ENCODE measurements around the gene SLC9A9.

Gene SLC9A9

GRCh38 chr3:143357700-143358099 lies 490.6 kb downstream of the SLC9A9 start:
- no peak overlapping the region for H3K9ac ChIP-seq (ENCODE audit: low read depth, low read length)
- no peak overlapping the region for H3K27ac ChIP-seq (ENCODE audit: low read length)
- no peaks in the 10 kb centered on the region for H4K20me1 ChIP-seq (ENCODE audit: insufficient read depth, low read length)
- no peaks in the 10 kb centered on the region for H3K36me3 ChIP-seq (ENCODE audit: insufficient read depth, low read length)
- H3K9me3 ChIP-seq (ENCODE audit: insufficient read depth, low read length, severe bottlenecking), result no peaks in the 10 kb centered on the region
- H2AFZ ChIP-seq (ENCODE audit: low read depth, low read length), result no peak overlapping the region
- H3K4me2 ChIP-seq (ENCODE audit: insufficient read depth, low read length), result no peak overlapping the region
- H3K4me3 ChIP-seq (ENCODE audit: low read depth in 1 of 2, low read length in 2 of 2), result no peak overlapping the region
- H3K79me2 ChIP-seq (ENCODE audit: insufficient read depth, low read length), result peaks cover 2% of the 10 kb centered on the region; the same call in 1 of the 2 replicates
- no peaks in the 10 kb centered on the region for H3K27me3 ChIP-seq (ENCODE audit: insufficient read depth, low read length, poor library complexity)
- ATAC-seq (ENCODE audit: insufficient read depth, low read depth) (no peak), DNase-seq (no peak)
- peaks cover 53% of the 10 kb centered on the region for H3K4me1 ChIP-seq (ENCODE audit: insufficient read depth, low read length)
- TF ChIP-seq EZH2 (IDR thresholded peaks at IDR 0.05; ENCODE audit: borderline replicate concordance, low read depth, low read length, severe bottlenecking) (no peak), CTCF (IDR thresholded peaks at IDR 0.05; ENCODE audit: borderline replicate concordance, extremely low read depth, low read length, poor library complexity, severe bottlenecking) (no peak)

- Histone ChIP-seq H3K36me3 (ENCODE audit: insufficient read depth, low read length) (no peaks in the 10 kb centered on the region), H3K4me1 (ENCODE audit: insufficient read depth, low read length) (peaks cover 53% of the 10 kb centered on the region), H2AFZ (ENCODE audit: low read depth, low read length) (no peak overlapping the region), H4K20me1 (ENCODE audit: insufficient read depth, low read length) (no peaks in the 10 kb centered on the region), H3K27me3 (ENCODE audit: insufficient read depth, low read length, poor library complexity) (no peaks in the 10 kb centered on the region), H3K9ac (ENCODE audit: low read depth, low read length) (no peak overlapping the region), H3K4me3 (ENCODE audit: low read depth in 1 of 2, low read length in 2 of 2) (no peak overlapping the region), H3K4me2 (ENCODE audit: insufficient read depth, low read length) (no peak overlapping the region), H3K27ac (ENCODE audit: low read length) (no peak overlapping the region), H3K79me2 (ENCODE audit: insufficient read depth, low read length) (peaks cover 2% of the 10 kb centered on the region; the same call in 1 of the 2 replicates), H3K9me3 (ENCODE audit: insufficient read depth, low read length, severe bottlenecking) (no peaks in the 10 kb centered on the region)
- ATAC-seq (ENCODE audit: insufficient read depth, low read depth) (no peak), DNase-seq (no peak)
- no peak for TF ChIP-seq CTCF (IDR thresholded peaks at IDR 0.05; ENCODE audit: borderline replicate concordance, extremely low read depth, low read length, poor library complexity, severe bottlenecking)
These were observed 491.4 kb downstream of the SLC9A9 start for GRCh38 chr3:143356839-143357238.

- Histone ChIP-seq H3K9me3 (ENCODE audit: insufficient read depth, low read length, severe bottlenecking) (no peaks in the 10 kb centered on the region), H3K36me3 (ENCODE audit: insufficient read depth, low read length) (no peaks in the 10 kb centered on the region), H3K4me3 (ENCODE audit: low read depth in 1 of 2, low read length in 2 of 2) (no peak overlapping the region), H3K27me3 (ENCODE audit: insufficient read depth, low read length, poor library complexity) (no peaks in the 10 kb centered on the region), H2AFZ (ENCODE audit: low read depth, low read length) (no peak overlapping the region), H3K27ac (ENCODE audit: low read length) (no peak overlapping the region), H3K79me2 (ENCODE audit: insufficient read depth, low read length) (no peaks in the 10 kb centered on the region), H4K20me1 (ENCODE audit: insufficient read depth, low read length) (no peaks in the 10 kb centered on the region), H3K4me1 (ENCODE audit: insufficient read depth, low read length) (peaks cover 37% of the 10 kb centered on the region), H3K4me2 (ENCODE audit: insufficient read depth, low read length) (no peak overlapping the region), H3K9ac (ENCODE audit: low read depth, low read length) (no peak overlapping the region)
- no peak for DNase-seq
- no peak for TF ChIP-seq EZH2 (IDR thresholded peaks at IDR 0.05; ENCODE audit: borderline replicate concordance, low read depth, low read length, severe bottlenecking)
- no peak for TF ChIP-seq CTCF (IDR thresholded peaks at IDR 0.05; ENCODE audit: borderline replicate concordance, extremely low read depth, low read length, poor library complexity, severe bottlenecking)
- ATAC-seq (ENCODE audit: insufficient read depth, low read depth), result no peak
These were observed 493.9 kb downstream of the SLC9A9 start for GRCh38 chr3:143354342-143354741.

Measured in DND-41 (cell line).